Renal cortex interstitium (tissue), 11 donors: Measurements from ENCODE around the gene XYLT1. TPM values are rescaled to one million over a fixed set of nuclear protein-coding genes. Genes with fewer than 3 reads are reported as not detected.

Experiments
- DNase-seq, 11 donors: peaks; one replicate each; pipeline ENCODE4 v3.0.0-alpha.2; 2013; ENCODE audit warnings: low read depth in 9 of 11, low spot score in 4 of 11; ENCODE audit errors: extremely low read depth in 1 of 11
- polyA plus RNA-seq, 3 donors: library from polyadenylated mRNA; unstranded; fragments of 120-200 nt; gene quantifications; one replicate each; pipeline ENCODE4 v1.2.1, GENCODE V29; 2013; ENCODE audit not compliant: insufficient read length in 3 of 3

XYLT1 gene
- polyA plus RNA-seq, 3 donors: 6.8 to 10.5 (median 7.8) TPM

GRCh38 chr16:17171250-17172143 is 299.3 kb downstream of the XYLT1 start:
- DNase-seq: no peak

DNA sequence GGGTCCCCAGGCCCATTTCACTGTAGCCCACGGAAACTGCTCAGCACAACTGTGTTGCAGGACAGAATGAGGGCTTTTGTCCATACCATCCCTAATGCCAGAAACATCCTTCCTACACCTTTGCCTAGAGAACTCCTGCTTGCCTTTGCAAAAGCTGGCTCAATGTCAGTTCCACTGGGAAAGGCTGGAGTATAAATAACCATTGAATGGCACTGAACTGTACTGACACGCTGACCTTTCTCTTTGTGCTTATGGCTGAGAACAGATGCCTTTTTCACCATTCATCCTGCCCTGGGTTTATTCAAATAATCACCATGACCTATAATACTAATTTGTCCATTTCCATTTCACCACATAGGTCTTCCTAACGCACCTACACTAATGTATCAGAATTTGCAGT is 300.3 kb downstream of the XYLT1 start:
- DNase-seq: no peak

DNA sequence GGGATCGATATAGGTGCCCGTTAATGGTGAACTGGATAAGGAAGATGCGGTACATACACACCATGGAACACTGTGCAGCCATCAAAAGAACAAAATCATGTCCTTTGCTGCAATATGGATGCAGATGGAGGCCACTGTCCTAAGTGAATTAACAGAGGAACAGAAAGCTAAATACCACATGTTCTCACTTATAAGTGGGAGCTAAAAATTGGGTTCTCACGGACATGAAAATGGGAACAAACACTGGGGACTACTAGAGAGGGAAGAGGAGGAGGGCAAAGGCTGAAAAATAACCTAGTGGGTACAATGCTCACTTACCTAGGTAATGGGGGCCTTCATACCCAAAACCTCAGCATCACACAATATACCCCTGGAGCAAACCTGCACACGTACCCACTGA is 302.6 kb downstream of the XYLT1 start:
- DNase-seq: no peak

DNA sequence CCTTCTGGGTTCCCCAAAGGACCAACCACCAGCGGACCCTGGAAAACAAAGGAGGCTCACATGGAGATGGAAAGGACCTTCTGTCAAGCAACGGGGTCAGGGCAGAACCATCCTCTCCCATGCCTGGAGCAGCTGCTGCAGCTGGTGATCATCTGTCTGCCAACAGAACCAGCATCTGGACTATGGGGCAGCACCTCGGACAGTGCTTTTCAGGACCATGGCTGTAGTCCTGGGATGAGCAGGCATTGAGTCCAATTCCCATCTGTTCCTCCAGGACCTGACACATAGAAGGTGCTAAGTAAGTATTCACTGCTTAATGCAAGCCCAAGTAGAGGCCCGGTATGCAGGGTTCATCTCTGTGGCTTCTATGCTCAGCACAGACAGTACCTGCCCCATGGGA is 304.7 kb downstream of the XYLT1 start:
- no peak for DNase-seq

GRCh38 chr16:17162560-17162959 is 308.2 kb downstream of the XYLT1 start:
- no peak for DNase-seq

DNA sequence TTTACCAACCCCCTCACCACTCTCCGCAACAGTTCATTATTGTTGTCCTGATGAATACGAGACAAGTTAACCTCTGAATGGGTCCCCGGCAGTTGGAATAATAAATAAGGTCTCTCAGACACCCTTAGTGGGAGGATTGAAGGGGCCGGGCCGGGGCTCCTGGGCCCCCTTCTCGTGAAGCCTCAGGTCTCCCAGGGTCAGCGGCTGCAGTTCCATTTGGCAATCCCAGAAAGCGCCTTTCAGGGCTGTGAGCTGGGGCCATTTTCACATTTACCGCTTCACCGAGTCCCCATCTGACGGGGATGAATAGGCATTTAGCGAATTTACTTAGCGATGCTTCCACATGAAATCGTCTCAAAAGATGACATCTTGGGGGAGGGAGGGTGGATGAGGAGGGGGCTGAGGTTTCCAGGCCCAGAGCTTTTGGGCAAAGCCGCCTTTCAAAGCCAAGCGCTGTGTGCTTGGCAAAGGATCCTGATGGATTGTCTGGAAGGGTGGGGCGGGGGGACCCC is 309.8 kb downstream of the XYLT1 start:
- DNase-seq: no peak

- DNase-seq: no peak
Measured at GRCh38 chr16:17160285-17160853, 310.4 kb downstream of the XYLT1 start.

- DNase-seq: no peak
Measured at GRCh38 chr16:17159617-17160016, 311.1 kb downstream of the XYLT1 start.

- DNase-seq: no peak
Measured at GRCh38 chr16:17155936-17156335, 314.8 kb downstream of the XYLT1 start.

DNA sequence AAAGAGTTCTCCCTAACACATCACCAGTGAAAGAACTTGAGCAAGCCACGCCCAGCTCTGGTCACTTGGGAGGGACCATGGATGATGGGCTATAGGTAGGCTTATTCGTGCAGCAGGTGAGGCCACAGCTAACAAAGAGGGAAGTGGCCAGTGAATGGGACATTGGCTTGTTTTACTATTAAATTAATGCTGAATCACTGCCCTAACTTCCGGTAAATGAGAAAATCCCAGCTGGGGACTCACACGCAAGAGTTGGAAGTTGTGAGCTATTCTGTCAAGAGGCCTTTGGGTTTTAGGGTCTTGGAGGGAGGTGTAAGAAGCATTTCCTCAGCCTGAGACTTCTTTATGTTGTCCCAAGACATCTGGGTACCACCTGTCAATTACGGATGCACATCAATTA is 315.3 kb downstream of the XYLT1 start:
- DNase-seq: no peak

- DNase-seq: no peak
Measured at GRCh38 chr16:17154981-17155380, 315.8 kb downstream of the XYLT1 start.

- no peak for DNase-seq
Measured at GRCh38 chr16:17152311-17152710, 318.4 kb downstream of the XYLT1 start.

GRCh38 chr16:17151335-17151734 is 319.4 kb downstream of the XYLT1 start:
- DNase-seq: no peak

DNA sequence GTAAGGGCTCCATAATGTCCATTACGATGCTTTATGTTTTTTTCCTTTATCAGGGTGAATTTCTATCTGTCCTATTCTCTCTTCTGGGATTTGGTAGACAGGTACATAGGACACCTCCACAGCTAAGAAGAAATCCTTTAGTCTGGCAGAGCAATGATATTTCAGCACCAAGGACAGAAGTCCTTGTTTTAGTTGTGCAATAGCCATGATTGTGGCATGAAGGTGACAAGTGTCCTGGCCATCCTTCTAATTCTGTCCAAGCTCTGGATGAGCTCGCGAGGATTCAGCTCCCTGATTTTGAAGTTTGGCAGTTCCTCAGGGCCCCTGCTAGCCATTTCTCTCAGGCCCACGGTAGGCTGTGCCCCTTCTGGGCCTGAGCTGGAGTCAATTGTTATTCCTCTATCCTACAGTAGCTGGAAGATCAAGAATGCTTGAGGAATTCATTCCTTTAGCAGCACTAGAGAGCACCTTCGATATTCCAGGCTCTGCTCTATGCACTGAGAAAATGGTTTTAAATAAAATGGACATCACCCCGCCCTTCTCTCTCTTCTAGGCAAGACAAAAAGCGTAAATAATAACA is 320.8 kb downstream of the XYLT1 start:
- DNase-seq: peak in 9 of 11 donors; percentile 6 to 32 (median 16)

DNA sequence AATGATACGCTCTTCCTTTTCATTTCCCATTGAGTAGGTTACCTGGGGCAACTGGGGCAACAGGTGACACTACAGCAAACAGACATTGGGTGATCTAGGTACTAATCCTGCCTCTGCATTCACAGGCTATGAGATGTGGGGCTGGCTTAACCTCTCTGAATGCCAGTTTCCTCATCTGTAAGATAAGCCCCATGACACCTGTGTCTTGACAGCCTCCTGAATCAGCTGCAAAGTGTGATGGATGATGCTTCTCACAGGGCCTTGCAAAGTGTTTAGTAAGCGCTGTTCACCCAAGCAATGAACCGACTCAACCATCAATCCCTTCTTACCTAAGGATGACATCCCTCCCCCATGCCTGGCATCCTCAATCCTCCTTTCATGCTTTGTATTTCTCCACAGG is 322.8 kb downstream of the XYLT1 start:
- no peak for DNase-seq

- no peak for DNase-seq
Measured at GRCh38 chr16:17145029-17145428, 325.7 kb downstream of the XYLT1 start.

GRCh38 chr16:17144431-17144830 is 326.3 kb downstream of the XYLT1 start:
- DNase-seq: no peak

GRCh38 chr16:17143546-17144419 is 327.0 kb downstream of the XYLT1 start:
- DNase-seq: no peak

GRCh38 chr16:17138801-17139200 is 332.0 kb downstream of the XYLT1 start:
- DNase-seq: peak in 10 of 11 donors; percentile 6 to 29 (median 20)
